Measurements from ENCODE around the gene CDC14B. TPM values are rescaled to one million over a fixed set of nuclear protein-coding genes. Genes with fewer than 3 reads are reported as not detected.

Gene CDC14B
- total RNA-seq, 4 donors from 2014 or later, result 19.8 to 28.8 (median 23.6) TPM

DNA sequence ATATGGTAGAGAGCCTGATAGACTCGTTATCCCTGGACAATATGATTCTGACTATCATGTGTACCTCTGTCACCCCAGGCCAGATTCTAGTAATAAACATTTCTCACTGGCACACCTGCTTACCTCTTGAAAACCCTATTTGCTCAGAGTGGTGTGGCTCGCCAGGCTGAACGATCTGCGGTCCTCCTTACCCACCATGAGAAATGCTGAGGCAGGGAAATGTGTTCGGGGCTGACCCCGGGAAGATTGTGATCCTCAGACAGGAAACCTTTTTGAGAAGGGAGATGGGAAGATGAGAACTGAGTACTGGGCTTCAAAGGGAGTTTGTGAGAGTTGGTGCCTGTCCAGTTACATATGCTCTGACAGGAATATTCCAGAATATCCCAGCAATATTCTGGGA, 46.1 kb upstream of the CDC14B start:
- H3K4me3 ChIP-seq, result no peak overlapping the region
- H3K4me1 ChIP-seq, result no peaks in the 10 kb centered on the region
- no peak overlapping the region for H3K27ac ChIP-seq
- WGBS, 2 donors (ENCODE audit: low coverage in 1 of 2), result 67 to 74% methylated on average over 1 to 5 of the region's 6 CpGs
- no peaks in the 10 kb centered on the region for H3K27me3 ChIP-seq
- no peaks in the 10 kb centered on the region for H3K36me3 ChIP-seq
- no peaks in the 10 kb centered on the region for H3K9me3 ChIP-seq
- no peak for ATAC-seq
- no peak for TF ChIP-seq POLR2A (IDR thresholded peaks at IDR 0.05)
- no peak for TF ChIP-seq POLR2AphosphoS5 (IDR thresholded peaks at IDR 0.05)
- TF ChIP-seq, protein P1, sequence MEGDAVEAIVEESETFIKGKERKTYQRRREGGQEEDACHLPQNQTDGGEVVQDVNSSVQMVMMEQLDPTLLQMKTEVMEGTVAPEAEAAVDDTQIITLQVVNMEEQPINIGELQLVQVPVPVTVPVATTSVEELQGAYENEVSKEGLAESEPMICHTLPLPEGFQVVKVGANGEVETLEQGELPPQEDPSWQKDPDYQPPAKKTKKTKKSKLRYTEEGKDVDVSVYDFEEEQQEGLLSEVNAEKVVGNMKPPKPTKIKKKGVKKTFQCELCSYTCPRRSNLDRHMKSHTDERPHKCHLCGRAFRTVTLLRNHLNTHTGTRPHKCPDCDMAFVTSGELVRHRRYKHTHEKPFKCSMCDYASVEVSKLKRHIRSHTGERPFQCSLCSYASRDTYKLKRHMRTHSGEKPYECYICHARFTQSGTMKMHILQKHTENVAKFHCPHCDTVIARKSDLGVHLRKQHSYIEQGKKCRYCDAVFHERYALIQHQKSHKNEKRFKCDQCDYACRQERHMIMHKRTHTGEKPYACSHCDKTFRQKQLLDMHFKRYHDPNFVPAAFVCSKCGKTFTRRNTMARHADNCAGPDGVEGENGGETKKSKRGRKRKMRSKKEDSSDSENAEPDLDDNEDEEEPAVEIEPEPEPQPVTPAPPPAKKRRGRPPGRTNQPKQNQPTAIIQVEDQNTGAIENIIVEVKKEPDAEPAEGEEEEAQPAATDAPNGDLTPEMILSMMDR (IDR thresholded peaks at IDR 0.05), result no peak
- no peak for TF ChIP-seq EP300 (IDR thresholded peaks at IDR 0.05)

DNA sequence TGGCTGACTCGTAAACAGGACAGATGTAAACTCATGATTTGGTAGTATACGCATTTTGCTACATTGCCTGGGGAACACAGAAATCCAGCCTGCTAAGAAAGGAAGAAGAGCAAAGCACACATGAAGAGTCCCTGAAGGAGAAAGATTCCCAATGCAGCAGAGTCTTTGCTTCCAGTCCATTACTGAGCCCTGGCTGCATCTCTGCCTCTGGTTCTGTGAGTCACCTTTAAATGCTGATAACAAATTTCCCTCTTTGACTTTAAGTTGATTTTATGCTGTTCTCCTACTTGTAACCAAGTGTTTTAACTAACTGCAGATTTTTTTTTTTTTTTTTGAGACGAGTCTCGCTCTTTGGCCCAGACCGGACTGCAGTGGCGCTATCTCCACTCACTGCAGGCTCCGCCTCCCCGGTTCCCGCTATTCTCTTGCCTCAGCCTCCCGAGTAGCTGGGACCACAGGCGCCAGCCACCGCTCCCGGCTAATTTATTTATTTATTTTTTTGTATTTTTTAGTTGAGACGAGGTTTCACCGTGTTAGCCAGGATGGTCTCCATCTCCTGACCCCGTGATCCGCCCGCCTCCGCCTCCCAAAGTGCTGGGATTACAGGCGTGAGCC, 44.0 kb upstream of the CDC14B start:
- 93% methylated on average over 19 of the region's 20 CpGs; no CpG with 5 or more reads in 1 of the 2 donors for WGBS, 2 donors (ENCODE audit: low coverage in 1 of 2)
- TF ChIP-seq POLR2AphosphoS5 (IDR thresholded peaks at IDR 0.05) (no peak), POLR2A (IDR thresholded peaks at IDR 0.05) (no peak), EP300 (IDR thresholded peaks at IDR 0.05) (no peak)
- TF ChIP-seq, protein P1 (IDR thresholded peaks at IDR 0.05), result no peak
- ATAC-seq, result no peak
- Histone ChIP-seq H3K27ac (no peak overlapping the region), H3K9me3 (no peaks in the 10 kb centered on the region), H3K4me3 (no peak overlapping the region), H3K27me3 (no peaks in the 10 kb centered on the region), H3K36me3 (no peaks in the 10 kb centered on the region), H3K4me1 (no peaks in the 10 kb centered on the region)

GRCh38 chr9:96661711-96662110, 42.1 kb upstream of the CDC14B start:
- H3K36me3 ChIP-seq, result no peaks in the 10 kb centered on the region
- H3K27me3 ChIP-seq, result no peaks in the 10 kb centered on the region
- ATAC-seq, result no peak
- WGBS, 2 donors (ENCODE audit: low coverage in 1 of 2), result 60 to 80% methylated on average over 1 to 4 of the region's 4 CpGs
- no peak for TF ChIP-seq POLR2AphosphoS5 (IDR thresholded peaks at IDR 0.05)
- TF ChIP-seq, protein P1 (IDR thresholded peaks at IDR 0.05), result no peak
- H3K4me3 ChIP-seq, result no peak overlapping the region
- H3K27ac ChIP-seq, result no peak overlapping the region
- peaks cover 0 to 4% (median 0%) of the 10 kb centered on the region in 3 donors for H3K4me1 ChIP-seq
- H3K9me3 ChIP-seq, result no peaks in the 10 kb centered on the region

DNA sequence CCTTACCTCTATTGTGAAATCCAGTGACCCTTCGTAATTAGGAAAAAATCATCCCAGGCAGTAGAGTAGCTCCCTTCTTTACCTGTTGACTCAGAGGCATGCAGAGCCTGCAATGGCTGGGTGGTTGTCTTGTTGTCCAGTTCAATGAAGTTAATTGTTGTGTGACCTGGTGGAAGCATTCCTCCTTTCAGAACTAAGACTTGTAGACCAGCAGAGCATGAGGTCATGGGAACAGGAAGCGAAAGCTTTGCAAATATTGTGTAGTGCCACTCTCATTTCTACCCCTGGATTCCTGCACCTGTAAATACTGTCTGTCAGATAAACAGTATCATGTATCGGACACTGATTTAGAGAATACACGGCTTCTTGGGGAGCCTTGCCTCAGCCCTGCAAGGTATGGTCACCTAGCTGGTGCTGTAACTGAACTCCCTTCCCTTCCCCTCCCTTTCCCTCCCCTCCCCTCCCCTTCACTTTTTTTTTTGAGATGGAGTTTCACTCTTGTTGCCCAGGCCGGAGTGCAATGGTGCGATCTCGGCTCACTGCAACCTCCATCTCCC, 41.1 kb upstream of the CDC14B start:
- Histone ChIP-seq H3K4me1 (peaks cover 0 to 14% (median 0%) of the 10 kb centered on the region in 3 donors), H3K27ac (no peak overlapping the region), H3K9me3 (no peaks in the 10 kb centered on the region), H3K4me3 (no peak overlapping the region), H3K27me3 (no peaks in the 10 kb centered on the region), H3K36me3 (no peaks in the 10 kb centered on the region)
- ATAC-seq, result no peak
- WGBS, 2 donors (ENCODE audit: low coverage in 1 of 2), result 85% methylated on average over 7 of the region's 7 CpGs; no CpG with 5 or more reads in 1 of the 2 donors
- TF ChIP-seq, protein P1 (IDR thresholded peaks at IDR 0.05), result no peak
- no peak for TF ChIP-seq EP300 (IDR thresholded peaks at IDR 0.05)
- TF ChIP-seq POLR2A (IDR thresholded peaks at IDR 0.05), result no peak
- no peak for TF ChIP-seq POLR2AphosphoS5 (IDR thresholded peaks at IDR 0.05)

All from gastroesophageal sphincter (tissue), 4 donors.